GM18868 (cell line): Measurements from ENCODE around the gene DDX41.
"Not testable (repeated sequence)": the region's sequence is repeated elsewhere in the genome, so short reads cannot be mapped to it uniquely, and the experiment has no call there.

Source experiments
- ATAC-seq: cut with Tn5 transposase; IDR thresholded peaks from one replicate; pipeline ENCODE4 v1.9.1; 2021; ENCODE audit warnings: mild to moderate bottlenecking, moderate library complexity; ENCODE audit not compliant: unreplicated experiment

The DDX41 gene

DNA sequence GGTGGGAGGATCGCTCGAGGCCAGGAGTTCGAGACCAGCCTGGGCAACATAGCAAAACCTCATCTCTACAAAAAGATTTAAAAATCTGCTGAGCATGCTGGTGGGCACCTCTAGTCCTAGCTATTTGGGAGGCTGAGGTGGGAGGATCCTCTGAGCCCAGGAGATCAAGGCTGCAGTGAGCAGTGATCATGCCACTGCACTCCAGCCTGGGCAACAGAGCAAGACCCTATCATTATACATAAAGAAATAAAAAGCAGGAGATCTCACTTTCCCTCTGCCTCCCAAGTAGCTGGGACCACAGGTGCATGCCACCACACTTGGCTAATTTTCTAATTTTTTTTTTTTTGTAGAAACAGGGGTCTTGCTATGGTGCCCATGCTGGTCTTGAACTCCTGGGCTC is 31.0 kb downstream of the DDX41 start:
- not testable (repeated sequence) for ATAC-seq

DNA sequence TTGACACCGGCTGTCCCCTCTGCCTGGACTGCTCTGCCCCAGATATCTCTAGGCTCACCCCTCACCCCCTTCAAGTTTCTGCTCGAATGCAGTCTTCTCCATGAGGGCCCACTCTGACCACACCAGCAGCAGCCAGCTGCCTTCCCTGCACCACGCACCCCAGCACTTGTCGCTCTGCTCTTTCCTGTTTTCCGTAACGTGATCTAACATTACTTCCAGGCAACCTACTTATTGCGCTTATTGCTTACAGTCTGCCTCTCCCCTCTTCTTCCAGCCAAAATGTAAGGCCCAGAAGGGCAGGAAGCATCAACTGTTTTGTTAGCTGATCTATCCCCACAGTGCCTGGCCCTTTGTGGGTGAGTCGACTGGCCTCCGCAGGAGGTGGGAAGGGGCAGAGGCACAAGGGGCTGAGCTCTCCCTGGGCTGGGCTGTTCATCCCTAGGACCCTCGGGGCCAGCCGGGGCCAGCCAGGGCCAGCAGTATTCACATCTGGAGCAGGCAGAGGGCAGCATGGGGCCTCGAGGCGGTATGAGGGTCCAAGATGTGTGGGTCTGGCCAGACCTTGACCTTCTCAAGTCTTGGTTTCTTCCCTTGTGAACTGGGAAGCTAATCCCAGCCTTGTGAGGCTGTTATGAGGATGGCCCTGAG is 31.7 kb downstream of the DDX41 start:
- no peak for ATAC-seq

- no peak for ATAC-seq
These were observed 32.5 kb downstream of the DDX41 start for GRCh38 chr5:177483994-177484901.

GRCh38 chr5:177483042-177483441 is 33.7 kb downstream of the DDX41 start:
- ATAC-seq = no peak

- ATAC-seq = no peak
These were observed 34.4 kb downstream of the DDX41 start for GRCh38 chr5:177482359-177482795.

DNA sequence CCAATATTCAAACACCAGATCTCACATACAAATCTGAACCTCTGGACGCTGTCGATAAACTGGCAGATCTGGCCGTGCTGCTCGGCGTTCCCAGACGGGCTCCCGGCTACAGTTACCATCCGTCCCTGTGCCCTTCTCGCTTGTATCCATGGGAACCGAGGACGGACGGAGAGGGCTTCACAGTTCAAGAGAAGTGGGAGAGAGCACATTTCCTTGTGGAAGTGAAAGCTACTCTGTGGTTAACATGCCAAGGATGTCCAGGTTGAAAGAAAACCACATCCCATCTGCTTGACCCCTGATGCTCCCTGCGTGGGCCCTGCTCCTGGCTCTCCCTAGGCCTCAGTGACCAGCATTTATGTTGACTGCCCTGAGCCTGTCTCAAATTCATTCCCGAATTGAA is 37.0 kb downstream of the DDX41 start:
- no peak for ATAC-seq

DNA sequence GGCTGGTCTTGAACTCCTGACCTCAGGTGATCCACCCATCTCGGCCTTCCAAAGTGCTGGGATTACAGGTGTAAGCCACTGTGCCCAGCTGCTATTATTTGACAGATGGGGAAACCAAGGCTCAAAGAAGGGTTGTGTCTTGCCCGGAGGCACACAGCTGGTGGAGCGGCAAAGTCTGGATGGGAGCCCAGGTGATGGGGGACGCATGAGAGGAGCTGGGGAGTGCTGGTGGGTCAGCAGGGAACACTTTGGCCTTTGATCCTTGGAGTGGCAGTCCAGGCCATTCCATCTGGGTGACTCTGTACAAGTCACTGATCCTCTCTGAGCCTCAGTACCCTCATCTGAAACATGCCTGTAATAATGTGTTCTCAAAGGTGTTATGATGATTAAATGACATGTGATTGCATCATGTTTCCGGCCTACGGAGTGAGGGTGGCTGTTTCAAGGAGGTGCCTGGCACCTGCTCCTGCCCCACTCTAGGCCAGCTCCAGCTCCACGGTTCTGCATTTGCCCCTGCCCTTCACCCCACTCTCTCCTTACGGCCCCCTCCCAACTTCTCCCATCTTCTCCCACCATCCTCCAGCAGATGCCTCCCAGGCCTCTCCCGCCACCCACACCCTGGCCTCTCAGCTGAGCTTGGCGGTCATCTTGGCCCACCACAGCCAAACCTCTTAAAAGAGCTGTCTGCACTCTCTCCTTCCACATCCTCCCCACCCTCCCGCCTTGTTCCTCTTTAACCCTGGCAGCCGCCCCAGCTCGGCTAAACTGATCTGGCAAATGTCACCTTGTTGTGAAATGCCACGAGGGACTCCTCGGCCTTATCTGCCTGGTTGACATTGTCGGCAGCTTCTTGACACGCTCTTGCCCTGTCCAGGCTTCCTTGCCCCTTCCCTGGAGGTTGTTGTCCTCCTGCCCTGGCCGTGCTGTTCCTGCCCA is 37.8 kb downstream of the DDX41 start:
- ATAC-seq = no peak

- ATAC-seq = no peak
These were observed 38.9 kb downstream of the DDX41 start for GRCh38 chr5:177477701-177478477.

DNA sequence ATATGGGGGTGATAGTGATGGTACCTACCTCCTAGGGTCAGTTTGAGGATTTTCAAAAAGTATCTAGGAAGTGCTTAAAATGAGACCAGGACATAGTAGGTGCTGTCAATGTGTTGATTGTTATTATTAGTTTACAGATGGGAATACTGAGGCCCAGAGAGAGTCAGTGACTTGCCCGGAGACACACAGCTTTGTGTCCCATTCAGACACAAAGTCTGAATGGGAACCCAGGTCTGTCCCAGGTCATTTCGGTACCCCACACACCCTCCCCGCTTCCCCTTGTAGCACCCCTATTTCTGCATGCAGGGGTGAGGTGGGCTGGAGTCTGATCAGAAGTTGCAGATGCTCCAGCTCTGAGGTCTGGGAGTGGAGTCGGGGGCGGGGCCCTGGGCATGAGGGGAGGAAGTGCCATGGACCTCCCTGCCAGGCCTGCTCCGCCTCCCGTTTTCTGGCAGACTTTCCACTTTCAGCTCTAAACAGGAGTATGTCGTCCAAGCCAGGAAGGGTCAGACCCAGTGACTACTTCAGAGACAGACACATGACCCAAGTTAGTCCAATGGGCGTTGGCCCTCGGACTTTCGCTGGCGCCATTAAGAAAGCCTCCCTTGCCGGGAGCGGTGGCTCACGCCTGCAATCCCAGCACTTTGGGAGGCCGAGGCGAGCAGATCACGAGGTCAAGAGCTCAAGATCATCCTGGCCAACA is 40.1 kb downstream of the DDX41 start:
- no peak for ATAC-seq

- no peak for ATAC-seq
These were observed 41.0 kb downstream of the DDX41 start for GRCh38 chr5:177475563-177476427.

GRCh38 chr5:177474846-177475562 is 41.8 kb downstream of the DDX41 start:
- no peak for ATAC-seq

GRCh38 chr5:177474002-177474476 is 42.7 kb downstream of the DDX41 start:
- no peak for ATAC-seq

DNA sequence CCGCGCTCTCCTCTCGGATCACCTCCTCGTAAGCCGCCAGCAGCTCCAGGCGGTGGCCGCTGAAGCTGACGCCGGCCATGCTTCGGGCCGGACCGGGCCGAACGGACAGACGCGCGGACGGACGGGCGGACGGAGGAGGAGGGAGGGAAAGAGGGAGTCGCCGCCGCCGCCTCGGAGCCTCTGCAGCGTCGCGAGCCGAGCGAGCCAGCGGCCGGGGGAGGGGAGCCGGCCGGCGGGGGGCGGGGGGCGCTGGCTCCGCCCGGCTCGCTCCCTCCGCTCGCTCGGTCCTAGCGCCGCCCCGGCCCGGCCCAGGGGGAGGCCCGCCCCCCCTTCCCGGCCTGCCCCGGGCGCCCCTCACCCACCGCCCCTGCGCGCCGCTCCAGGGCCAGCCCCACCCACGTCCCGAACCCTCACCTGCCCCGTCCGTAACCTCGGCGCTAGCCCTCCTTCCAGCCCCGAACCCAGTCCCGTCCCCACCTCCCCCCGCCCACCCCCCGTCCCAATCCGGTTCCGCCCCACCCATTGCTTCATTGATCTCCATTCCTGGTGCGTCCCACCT is 43.2 kb downstream of the DDX41 start, which contains the start of gene DBN1:
DBN1 (minus strand) TSS at position 192 of the 559 bp plus-strand sequence; CDS start at position 79, 113 bp downstream.
- ATAC-seq = peak; percentile 65

GRCh38 chr5:177472460-177473442 is 44.0 kb downstream of the DDX41 start:
- peak; percentile 52 for ATAC-seq

GRCh38 chr5:177471610-177472356 is 45.0 kb downstream of the DDX41 start:
- ATAC-seq = no peak
